ENCODE results near the gene CACNA2D3.

Gene CACNA2D3

DNA sequence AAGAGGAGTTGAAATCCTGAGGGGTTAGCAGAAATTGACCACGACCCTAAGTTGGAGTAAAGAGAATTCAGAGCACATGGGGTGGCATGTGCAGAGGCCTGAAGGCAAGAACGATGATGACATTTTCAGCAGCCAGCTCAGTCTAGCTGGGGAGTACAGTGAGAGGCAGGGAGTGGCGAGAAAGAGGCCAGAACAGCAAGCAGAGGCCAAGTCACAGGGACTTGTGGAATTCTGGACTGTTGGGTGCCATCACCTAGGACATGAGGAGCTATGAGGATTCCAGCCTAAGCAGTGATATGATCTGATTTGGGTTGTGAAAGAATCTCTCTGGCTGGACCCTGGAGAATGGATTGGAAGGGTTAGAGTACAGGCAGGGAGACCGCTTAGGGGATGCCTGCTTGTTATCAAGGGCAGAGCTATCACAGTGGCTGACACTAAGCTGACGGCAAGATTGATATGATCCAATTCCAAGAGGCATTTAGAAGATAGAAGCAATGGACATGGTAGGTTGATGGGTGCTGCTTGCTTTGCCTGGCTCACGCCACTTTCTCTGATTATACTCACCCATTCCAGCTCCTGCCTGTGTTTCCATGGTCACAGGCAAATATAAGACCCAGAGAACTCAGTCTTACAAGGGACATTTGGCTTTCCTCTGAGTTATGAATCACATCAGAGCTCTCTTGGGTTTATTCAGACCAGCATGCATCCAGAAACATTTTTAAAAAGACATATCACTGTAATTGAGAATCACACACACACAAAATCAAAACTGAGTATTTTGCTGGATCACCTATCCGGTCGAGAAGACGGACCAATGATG, 739.1 kb downstream of the CACNA2D3 start:
- Histone ChIP-seq H3K9ac (ENCODE audit: low read length) (no peak overlapping the region), H3K27me3 (ENCODE audit: low read length) (no peaks in the 10 kb centered on the region), H4K20me1 (ENCODE audit: low read depth, low read length) (no peaks in the 10 kb centered on the region), H3K9me3 (ENCODE audit: insufficient read depth, low read length) (no peaks in the 10 kb centered on the region), H3K79me2 (ENCODE audit: insufficient read depth, low read length) (no peaks in the 10 kb centered on the region), H2AFZ (ENCODE audit: low read depth, low read length, severe bottlenecking) (no peak overlapping the region), H3K4me2 (ENCODE audit: low read depth, low read length, poor library complexity, severe bottlenecking) (no peak overlapping the region), H3K36me3 (ENCODE audit: low read length) (no peaks in the 10 kb centered on the region), H3F3A (ENCODE audit: insufficient read depth) (no peaks in the 10 kb centered on the region), H3K4me3 (ENCODE audit: insufficient read depth, low read length, poor library complexity, severe bottlenecking) (no peak overlapping the region), H3K27ac (ENCODE audit: low read depth, low read length) (no peak overlapping the region), H3K9me2 (replicated peaks; ENCODE audit: insufficient read depth, low read length) (no peaks in the 10 kb centered on the region)
- TF ChIP-seq, protein P1, sequence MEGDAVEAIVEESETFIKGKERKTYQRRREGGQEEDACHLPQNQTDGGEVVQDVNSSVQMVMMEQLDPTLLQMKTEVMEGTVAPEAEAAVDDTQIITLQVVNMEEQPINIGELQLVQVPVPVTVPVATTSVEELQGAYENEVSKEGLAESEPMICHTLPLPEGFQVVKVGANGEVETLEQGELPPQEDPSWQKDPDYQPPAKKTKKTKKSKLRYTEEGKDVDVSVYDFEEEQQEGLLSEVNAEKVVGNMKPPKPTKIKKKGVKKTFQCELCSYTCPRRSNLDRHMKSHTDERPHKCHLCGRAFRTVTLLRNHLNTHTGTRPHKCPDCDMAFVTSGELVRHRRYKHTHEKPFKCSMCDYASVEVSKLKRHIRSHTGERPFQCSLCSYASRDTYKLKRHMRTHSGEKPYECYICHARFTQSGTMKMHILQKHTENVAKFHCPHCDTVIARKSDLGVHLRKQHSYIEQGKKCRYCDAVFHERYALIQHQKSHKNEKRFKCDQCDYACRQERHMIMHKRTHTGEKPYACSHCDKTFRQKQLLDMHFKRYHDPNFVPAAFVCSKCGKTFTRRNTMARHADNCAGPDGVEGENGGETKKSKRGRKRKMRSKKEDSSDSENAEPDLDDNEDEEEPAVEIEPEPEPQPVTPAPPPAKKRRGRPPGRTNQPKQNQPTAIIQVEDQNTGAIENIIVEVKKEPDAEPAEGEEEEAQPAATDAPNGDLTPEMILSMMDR (IDR thresholded peaks at IDR 0.05; ENCODE audit: insufficient read depth, low read length, poor library complexity, severe bottlenecking) = no peak
- no peak for TF ChIP-seq EZH2phosphoT487 (conservative IDR thresholded peaks at IDR 0.05; ENCODE audit: low read length)

DNA sequence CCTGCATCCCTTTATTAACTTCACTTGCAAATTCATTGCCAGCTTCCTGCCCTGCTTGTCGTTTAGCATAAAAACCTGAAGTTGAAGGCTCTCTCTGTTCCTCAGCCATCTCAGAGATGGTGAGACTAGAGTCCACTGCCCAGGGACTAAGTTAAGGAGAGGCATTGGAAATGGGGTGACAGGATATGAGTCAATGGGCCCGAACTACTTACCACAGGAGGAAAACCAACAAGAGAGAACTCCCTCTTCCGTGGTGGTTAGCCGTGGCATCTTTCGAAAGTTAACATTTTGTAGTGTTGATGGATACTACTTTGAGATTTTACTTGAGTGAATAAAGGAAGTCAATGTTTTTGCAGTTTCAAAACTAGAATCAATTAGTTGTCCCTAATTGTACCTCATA, 740.2 kb downstream of the CACNA2D3 start:
- H4K20me1 ChIP-seq (ENCODE audit: low read depth, low read length) = no peaks in the 10 kb centered on the region
- no peaks in the 10 kb centered on the region for H3K9me2 ChIP-seq (replicated peaks; ENCODE audit: insufficient read depth, low read length)
- no peaks in the 10 kb centered on the region for H3K36me3 ChIP-seq (ENCODE audit: low read length)
- H3F3A ChIP-seq (ENCODE audit: insufficient read depth) = no peaks in the 10 kb centered on the region
- no peak overlapping the region for H3K27ac ChIP-seq (ENCODE audit: low read depth, low read length)
- no peak overlapping the region for H2AFZ ChIP-seq (ENCODE audit: low read depth, low read length, severe bottlenecking)
- H3K9me3 ChIP-seq (ENCODE audit: insufficient read depth, low read length) = no peaks in the 10 kb centered on the region
- no peaks in the 10 kb centered on the region for H3K27me3 ChIP-seq (ENCODE audit: low read length)
- no peak overlapping the region for H3K4me2 ChIP-seq (ENCODE audit: low read depth, low read length, poor library complexity, severe bottlenecking)
- no peak overlapping the region for H3K4me3 ChIP-seq (ENCODE audit: insufficient read depth, low read length, poor library complexity, severe bottlenecking)
- H3K9ac ChIP-seq (ENCODE audit: low read length) = no peak overlapping the region
- TF ChIP-seq EZH2phosphoT487 (conservative IDR thresholded peaks at IDR 0.05; ENCODE audit: low read length) = no peak
- TF ChIP-seq, protein P1 (IDR thresholded peaks at IDR 0.05; ENCODE audit: insufficient read depth, low read length, poor library complexity, severe bottlenecking) = no peak
- no peaks in the 10 kb centered on the region for H3K79me2 ChIP-seq (ENCODE audit: insufficient read depth, low read length)

DNA sequence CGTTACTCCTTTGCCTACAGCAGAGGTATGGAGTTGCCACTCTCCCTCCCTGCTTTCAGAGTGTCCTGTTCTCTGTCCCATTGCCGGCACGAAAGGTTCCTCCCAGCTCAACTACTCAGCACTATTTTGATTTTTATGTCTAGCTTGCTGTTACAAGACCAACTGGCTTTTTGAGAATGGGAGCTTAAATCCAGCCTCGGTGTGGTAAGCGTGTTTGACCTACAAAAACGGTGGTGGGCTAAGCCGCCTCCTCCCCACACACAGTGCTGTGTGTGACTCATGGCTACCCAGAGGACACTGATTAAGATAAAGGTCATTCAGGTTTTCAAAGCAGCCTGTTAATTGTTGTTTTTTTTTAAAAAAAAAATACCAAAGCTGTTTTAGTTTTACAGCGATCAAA, 741.0 kb downstream of the CACNA2D3 start:
- H3K27me3 ChIP-seq (ENCODE audit: low read length) = no peaks in the 10 kb centered on the region
- H3K9ac ChIP-seq (ENCODE audit: low read length) = no peak overlapping the region
- no peaks in the 10 kb centered on the region for H3K9me3 ChIP-seq (ENCODE audit: insufficient read depth, low read length)
- no peak overlapping the region for H2AFZ ChIP-seq (ENCODE audit: low read depth, low read length, severe bottlenecking)
- H3F3A ChIP-seq (ENCODE audit: insufficient read depth) = no peaks in the 10 kb centered on the region
- no peak for TF ChIP-seq EZH2phosphoT487 (conservative IDR thresholded peaks at IDR 0.05; ENCODE audit: low read length)
- TF ChIP-seq, protein P1 (IDR thresholded peaks at IDR 0.05; ENCODE audit: insufficient read depth, low read length, poor library complexity, severe bottlenecking) = no peak
- H3K27ac ChIP-seq (ENCODE audit: low read depth, low read length) = no peak overlapping the region
- no peaks in the 10 kb centered on the region for H3K9me2 ChIP-seq (replicated peaks; ENCODE audit: insufficient read depth, low read length)
- H3K36me3 ChIP-seq (ENCODE audit: low read length) = no peaks in the 10 kb centered on the region
- H3K4me2 ChIP-seq (ENCODE audit: low read depth, low read length, poor library complexity, severe bottlenecking) = no peak overlapping the region
- H4K20me1 ChIP-seq (ENCODE audit: low read depth, low read length) = no peaks in the 10 kb centered on the region
- no peaks in the 10 kb centered on the region for H3K79me2 ChIP-seq (ENCODE audit: insufficient read depth, low read length)
- H3K4me3 ChIP-seq (ENCODE audit: insufficient read depth, low read length, poor library complexity, severe bottlenecking) = no peak overlapping the region

All from SU-DHL-6 (cell line).